Stimulated activated naive CD8-positive, alpha-beta T cell treated with anti-CD3 and anti-CD28 coated beads, Interleukin-15, Interleukin-2, amounts not matched to agents 100 U/mL and 50 U/mL, for 24 hours (primary cell): ENCODE measurements around the gene B3GALNT2.

Experiments
- ATAC-seq: fragments of 150-1000 bp; cut with Tn5 transposase; one replicate; pipeline ENCODE4 v1.10.0; 2021
- DNase-seq: peaks from one replicate; pipeline ENCODE4 v3.0.0; 2021

The B3GALNT2 gene

DNA sequence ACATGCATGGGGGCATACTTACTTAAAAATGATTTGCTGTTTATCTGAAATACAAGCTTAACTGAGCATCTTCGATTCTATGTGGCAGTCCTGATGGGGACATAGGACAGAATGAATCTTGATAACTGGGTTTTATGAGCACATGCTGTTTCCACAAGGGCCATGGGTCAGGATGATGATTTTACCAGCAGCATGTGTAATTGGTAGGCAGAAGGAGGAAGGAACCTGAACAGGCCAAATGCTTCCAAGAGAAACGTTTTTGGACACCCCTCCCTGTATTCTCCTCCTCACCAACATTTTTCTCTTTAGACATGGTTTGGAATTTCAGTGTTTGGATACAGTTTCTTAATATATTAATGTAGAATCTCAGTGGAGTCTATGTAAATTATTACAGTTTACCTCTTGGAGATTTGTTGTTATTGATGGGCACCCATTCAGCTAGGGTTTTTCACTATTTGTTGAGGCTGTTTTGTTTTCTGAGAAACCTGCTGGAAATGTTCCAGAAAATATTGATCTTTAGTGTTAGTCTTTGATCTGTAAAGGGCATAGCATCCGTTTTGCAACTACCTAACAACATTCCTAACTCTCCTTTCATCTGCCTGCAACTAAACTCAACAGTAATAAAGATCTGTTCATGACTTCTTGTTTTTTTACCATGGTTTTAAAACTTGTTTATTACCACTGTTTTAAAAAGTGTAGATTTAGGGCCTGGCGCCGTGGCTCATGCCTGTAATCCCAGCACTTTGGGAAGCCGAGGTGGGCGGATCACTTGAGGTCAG, 95.0 kb downstream of the B3GALNT2 start:
- no peak for DNase-seq
- ATAC-seq = no peak

- no peak for DNase-seq
- ATAC-seq = no peak
These were observed 95.7 kb downstream of the B3GALNT2 start for GRCh38 chr1:235408503-235408960.

DNA sequence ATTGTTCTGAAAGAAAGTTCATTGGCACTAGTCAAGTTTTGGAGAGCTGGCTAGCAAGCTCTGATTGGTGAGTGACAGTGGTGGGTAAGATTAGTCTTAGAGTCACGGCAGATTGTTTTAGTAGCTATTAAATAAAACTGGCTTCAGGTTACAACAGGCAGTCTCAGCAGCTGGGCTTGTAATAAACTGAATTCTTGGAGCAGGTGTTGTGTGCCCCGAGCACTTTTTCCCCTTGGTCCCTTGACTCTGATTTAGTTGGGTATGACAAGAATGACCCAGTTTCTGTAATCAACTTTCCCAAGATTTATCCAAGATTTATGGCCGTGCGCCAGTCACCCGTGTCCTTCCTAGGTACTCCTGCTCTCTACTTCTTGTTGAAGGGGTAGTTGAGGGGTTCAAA, 96.8 kb downstream of the B3GALNT2 start:
- ATAC-seq = no peak
- no peak for DNase-seq

- DNase-seq (no peak), ATAC-seq (no peak)
These were observed 100.1 kb downstream of the B3GALNT2 start for GRCh38 chr1:235404190-235404589.

DNA sequence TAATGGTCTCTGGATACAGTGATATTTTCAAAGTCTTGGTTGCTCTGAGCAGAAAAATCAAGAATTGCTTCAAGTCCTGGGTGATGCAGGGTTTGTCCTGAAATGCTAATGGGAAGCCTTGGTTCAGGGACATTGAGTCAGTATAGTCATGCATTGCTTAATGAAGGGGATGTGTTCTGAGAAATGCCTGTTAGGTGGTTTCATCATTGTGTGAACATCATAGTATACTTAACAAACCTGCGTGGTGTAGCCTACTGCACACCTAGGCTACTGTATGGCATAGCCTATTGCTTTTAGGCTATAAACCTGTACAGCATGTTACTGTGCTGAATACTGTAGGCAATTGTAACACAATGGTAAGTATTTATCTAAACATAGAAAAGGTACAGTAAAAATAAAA, 100.7 kb downstream of the B3GALNT2 start:
- DNase-seq (no peak), ATAC-seq (no peak)

DNA sequence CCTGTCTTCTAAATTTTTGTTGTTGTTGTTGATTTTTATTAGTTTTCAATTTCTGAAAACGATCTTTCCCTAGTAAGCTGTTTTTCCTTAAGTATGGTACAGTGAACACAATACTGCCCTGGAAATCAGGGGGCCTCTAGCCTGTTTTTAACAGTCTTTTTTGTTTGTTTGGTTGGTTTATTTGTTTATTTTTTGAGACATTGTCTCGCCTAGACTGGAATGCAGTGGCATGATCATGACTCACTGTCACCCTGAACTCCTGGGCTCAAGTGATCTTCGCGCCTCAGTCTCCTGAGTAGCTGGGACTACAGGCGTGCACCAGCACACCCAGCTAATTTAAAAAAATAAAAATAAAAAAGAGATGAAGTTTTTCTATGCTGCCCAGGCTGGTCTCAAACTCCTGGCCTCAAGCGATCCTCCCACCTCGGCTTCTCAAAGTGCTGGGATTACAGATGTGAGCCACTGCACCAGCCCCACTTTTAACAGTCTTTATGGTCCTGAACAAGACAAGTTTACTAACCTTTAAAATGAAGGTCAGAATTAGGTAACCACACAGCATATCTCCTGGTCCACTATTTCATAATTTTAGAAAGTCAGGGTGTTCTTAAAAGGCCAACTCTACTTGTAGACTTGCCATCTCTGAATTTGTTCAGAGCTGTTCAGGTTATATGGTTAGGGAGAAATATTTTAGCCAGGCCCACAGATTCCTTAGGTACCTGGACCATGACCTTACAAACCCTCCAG, 101.6 kb downstream of the B3GALNT2 start:
- no peak for DNase-seq
- ATAC-seq = no peak

- no peak for ATAC-seq
- no peak for DNase-seq
These were observed 103.0 kb downstream of the B3GALNT2 start for GRCh38 chr1:235401251-235401650.
